Right atrium auricular region (tissue), 2 donors: ENCODE data around the gene POLE. TPM values are rescaled to one million over a fixed set of nuclear protein-coding genes. Genes with fewer than 3 reads are reported as not detected.

Experiments used
- DNase-seq: peaks from one replicate; pipeline ENCODE4 v3.0.0-alpha.2; 2019; ENCODE audit warnings: low spot score
- H3K27ac ChIP-seq, 2 donors: fragments of 200-600 bp; sonication (generic); 1 replicate in 1 of 2; 2 replicates in 1 of 2; pipeline ENCODE4 v1.5.1; 2016 to 2019
- H3K27me3 ChIP-seq, 2 donors: fragments of 200-600 bp; sonication (generic); one replicate each; pipeline versions ENCODE4 v1.5.1 to v1.6.0; 2017 to 2019
- H3K36me3 ChIP-seq: fragments of 200-600 bp; sonication (generic); one replicate; pipeline ENCODE4 v1.5.1; 2016
- H3K4me1 ChIP-seq, 2 donors: fragments of 200-600 bp; sonication (generic); one replicate each; pipeline versions ENCODE4 v1.5.1 to v1.6.0; 2017 to 2019
- H3K4me3 ChIP-seq, 2 donors: fragments of 200-600 bp; sonication (generic); 1 replicate in 1 of 2; 2 replicates in 1 of 2; pipeline ENCODE4 v1.5.1; 2017 to 2019; ENCODE audit warnings: mild to moderate bottlenecking in 1 of 2, moderate library complexity in 1 of 2
- H3K9me3 ChIP-seq, 2 donors: fragments of 200-600 bp; sonication (generic); one replicate each; pipeline ENCODE4 v1.5.1; 2019
- total RNA-seq, 2 donors: library from RNA; depleted of rRNA; stranded (reverse); fragments of >200 nt; gene quantifications; one replicate each; pipeline ENCODE4 v1.1.0, GENCODE V29; 2016
- TF ChIP-seq, protein P1 (sequence below), 2 donors: fragments of 200-600 bp; sonication (generic); IDR thresholded peaks; one replicate each; pipeline ENCODE4 v1.5.1; 2019; ENCODE audit warnings: antibody characterized with exemption in 2 of 2

Gene POLE
- total RNA-seq, 2 donors from 2014 or later, result 10.2 to 13.9 TPM

GRCh38 chr12:132633398-132633797 is 53.7 kb downstream of the POLE start:
- H3K36me3 ChIP-seq, result peaks cover 51% of the 10 kb centered on the region
- no peak for DNase-seq
- TF ChIP-seq, protein P1, sequence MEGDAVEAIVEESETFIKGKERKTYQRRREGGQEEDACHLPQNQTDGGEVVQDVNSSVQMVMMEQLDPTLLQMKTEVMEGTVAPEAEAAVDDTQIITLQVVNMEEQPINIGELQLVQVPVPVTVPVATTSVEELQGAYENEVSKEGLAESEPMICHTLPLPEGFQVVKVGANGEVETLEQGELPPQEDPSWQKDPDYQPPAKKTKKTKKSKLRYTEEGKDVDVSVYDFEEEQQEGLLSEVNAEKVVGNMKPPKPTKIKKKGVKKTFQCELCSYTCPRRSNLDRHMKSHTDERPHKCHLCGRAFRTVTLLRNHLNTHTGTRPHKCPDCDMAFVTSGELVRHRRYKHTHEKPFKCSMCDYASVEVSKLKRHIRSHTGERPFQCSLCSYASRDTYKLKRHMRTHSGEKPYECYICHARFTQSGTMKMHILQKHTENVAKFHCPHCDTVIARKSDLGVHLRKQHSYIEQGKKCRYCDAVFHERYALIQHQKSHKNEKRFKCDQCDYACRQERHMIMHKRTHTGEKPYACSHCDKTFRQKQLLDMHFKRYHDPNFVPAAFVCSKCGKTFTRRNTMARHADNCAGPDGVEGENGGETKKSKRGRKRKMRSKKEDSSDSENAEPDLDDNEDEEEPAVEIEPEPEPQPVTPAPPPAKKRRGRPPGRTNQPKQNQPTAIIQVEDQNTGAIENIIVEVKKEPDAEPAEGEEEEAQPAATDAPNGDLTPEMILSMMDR (IDR thresholded peaks at IDR 0.05), result no peak

GRCh38 chr12:132632521-132633228 is 54.5 kb downstream of the POLE start:
- H3K9me3 ChIP-seq, result no peaks in the 10 kb centered on the region
- H3K4me3 ChIP-seq, result no peak overlapping the region
- H3K4me1 ChIP-seq, result no peaks in the 10 kb centered on the region
- H3K27ac ChIP-seq, result no peak overlapping the region
- peaks cover 47% of the 10 kb centered on the region for H3K36me3 ChIP-seq
- H3K27me3 ChIP-seq, result no peaks in the 10 kb centered on the region
- TF ChIP-seq, protein P1 (IDR thresholded peaks at IDR 0.05), result no peak
- DNase-seq, result no peak

More at GRCh38 chr12:132633398-132633797, 53.7 kb downstream of the POLE start:
- Histone ChIP-seq H3K27ac (no peak overlapping the region), H3K27me3 (no peaks in the 10 kb centered on the region), H3K4me1 (no peaks in the 10 kb centered on the region), H3K9me3 (no peaks in the 10 kb centered on the region), H3K4me3 (no peak overlapping the region)

- DNase-seq, result no peak
- H3K36me3 ChIP-seq, result peaks cover 37% of the 10 kb centered on the region
- TF ChIP-seq, protein P1 (IDR thresholded peaks at IDR 0.05), result no peak
- no peak overlapping the region for H3K27ac ChIP-seq
- no peaks in the 10 kb centered on the region for H3K9me3 ChIP-seq
- H3K4me3 ChIP-seq, result no peak overlapping the region
- H3K4me1 ChIP-seq, result no peaks in the 10 kb centered on the region
- no peaks in the 10 kb centered on the region for H3K27me3 ChIP-seq
Observed at GRCh38 chr12:132631666-132632065, 55.5 kb downstream of the POLE start.

DNA sequence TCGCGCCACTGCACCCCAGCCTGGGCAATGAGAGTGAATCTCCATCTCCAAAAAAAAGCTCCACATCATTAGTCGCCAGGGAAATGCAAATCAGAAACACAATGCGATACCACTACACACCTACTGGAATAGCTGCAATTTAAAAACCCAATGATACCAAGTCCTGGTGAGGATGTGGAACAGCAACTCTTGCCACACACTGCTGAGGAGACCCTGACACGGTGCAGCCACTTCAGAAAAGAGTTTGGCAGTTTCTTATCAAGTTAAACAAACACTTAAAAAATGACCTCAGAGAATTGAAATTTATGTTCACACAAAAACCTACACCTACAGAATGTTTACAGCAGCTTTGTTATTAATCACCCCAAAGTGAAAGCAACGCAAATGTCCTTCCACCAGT is 56.5 kb downstream of the POLE start:
- no peak overlapping the region for H3K4me3 ChIP-seq
- H3K27ac ChIP-seq, result no peak overlapping the region
- no peaks in the 10 kb centered on the region for H3K4me1 ChIP-seq
- no peaks in the 10 kb centered on the region for H3K27me3 ChIP-seq
- peaks cover 36% of the 10 kb centered on the region for H3K36me3 ChIP-seq
- DNase-seq, result no peak
- H3K9me3 ChIP-seq, result no peaks in the 10 kb centered on the region
- TF ChIP-seq, protein P1 (IDR thresholded peaks at IDR 0.05), result no peak

GRCh38 chr12:132629330-132629729 is 57.8 kb downstream of the POLE start:
- Histone ChIP-seq H3K27me3 (no peaks in the 10 kb centered on the region), H3K36me3 (peaks cover 41% of the 10 kb centered on the region), H3K4me1 (no peaks in the 10 kb centered on the region), H3K4me3 (no peak overlapping the region), H3K27ac (no peak overlapping the region), H3K9me3 (no peaks in the 10 kb centered on the region)
- no peak for DNase-seq
- TF ChIP-seq, protein P1 (IDR thresholded peaks at IDR 0.05), result no peak
